Neural cell (in vitro differentiated cells): ENCODE measurements around the gene HOOK1. TPM values are rescaled to one million over a fixed set of nuclear protein-coding genes. Genes with fewer than 3 reads are reported as not detected.

Source experiments
- H2AFZ ChIP-seq: fragments of 200-600, 300-800 bp; sonication (generic), shearing (Covaris generic); 2 replicates; pipeline ENCODE4 v1.6.0; 2014; ENCODE audit warnings: low read depth, mild to moderate bottlenecking, antibody characterized with exemption, low read length, moderate library complexity
- H3F3A ChIP-seq: fragments of 200-600 bp; shearing (Covaris generic); 2 replicates; pipeline ENCODE4 v1.6.1; 2016; ENCODE audit warnings: mild to moderate bottlenecking, moderate library complexity, mixed read lengths, antibody characterized with exemption, low read length; ENCODE audit not compliant: insufficient read depth, poor library complexity, severe bottlenecking
- H3K27ac ChIP-seq: fragments of 200-600, 300-800 bp; sonication (generic), shearing (Covaris generic); 2 replicates; pipeline ENCODE4 v1.5.1; 2014; ENCODE audit warnings: mild to moderate bottlenecking, low read length, moderate library complexity
- H3K27me3 ChIP-seq: fragments of 300-800, 200-600 bp; sonication (generic), shearing (Covaris generic); 2 replicates; pipeline ENCODE4 v1.6.0; 2014; ENCODE audit warnings: mild to moderate bottlenecking, low read depth, low read length, moderate library complexity; ENCODE audit not compliant: insufficient read depth
- H3K36me3 ChIP-seq: fragments of 300-800, 200-600 bp; sonication (generic), shearing (Covaris generic); 2 replicates; pipeline ENCODE4 v1.5.1; 2014; ENCODE audit warnings: mild to moderate bottlenecking, antibody characterized with exemption, low read length, moderate library complexity; ENCODE audit not compliant: insufficient read depth
- H3K4me2 ChIP-seq: fragments of 300-800, 200-600 bp; sonication (generic), shearing (Covaris generic); 2 replicates; pipeline ENCODE4 v1.6.0; 2014; ENCODE audit warnings: mild to moderate bottlenecking, low read length
- H3K4me3 ChIP-seq: fragments of 300-800, 200-600 bp; sonication (generic), shearing (Covaris generic); 2 replicates; pipeline ENCODE4 v1.5.1; 2014; ENCODE audit warnings: mild to moderate bottlenecking, low read length, moderate library complexity
- H3K79me2 ChIP-seq: fragments of 200-600 bp; shearing (Covaris generic); replicated peaks from 2 replicates; pipeline ENCODE4 v1.6.0; 2014; ENCODE audit warnings: mild to moderate bottlenecking, low read length, moderate library complexity; ENCODE audit not compliant: insufficient read depth
- H3K9ac ChIP-seq: fragments of 300-800, 200-600 bp; sonication (generic), shearing (Covaris generic); 2 replicates; pipeline ENCODE4 v1.6.1; 2016; ENCODE audit warnings: mild to moderate bottlenecking, low read length, mixed read lengths
- H3K9me2 ChIP-seq: fragments of 200-600 bp; shearing (Covaris generic); 2 replicates; pipeline ENCODE4 v1.6.1; 2016; ENCODE audit warnings: mild to moderate bottlenecking, low read length, mixed read lengths; ENCODE audit not compliant: insufficient read depth
- H3K9me3 ChIP-seq: fragments of 200-600, 300-800 bp; sonication (generic), shearing (Covaris generic); 2 replicates; pipeline ENCODE4 v1.6.1; 2016; ENCODE audit warnings: mild to moderate bottlenecking, mixed run types, low read length, moderate library complexity, mixed read lengths
- H4K20me1 ChIP-seq: fragments of 200-600 bp; shearing (Covaris generic); 2 replicates; pipeline ENCODE4 v1.6.1; 2016; ENCODE audit warnings: mild to moderate bottlenecking, mixed run types; ENCODE audit not compliant: insufficient read depth
- CTCF ChIP-seq: fragments of 450-650 bp; IDR thresholded peaks from 2 replicates; pipeline ENCODE4 v1.5.1; 2014; ENCODE audit warnings: antibody characterized with exemption, mild to moderate bottlenecking, moderate library complexity; ENCODE audit not compliant: poor library complexity, severe bottlenecking
- EP300 ChIP-seq: fragments of 450-650 bp; conservative IDR thresholded peaks from 2 replicates; pipeline ENCODE4 v1.6.1; 2014; ENCODE audit warnings: antibody characterized with exemption, mild to moderate bottlenecking, moderate library complexity; ENCODE audit not compliant: poor library complexity, severe bottlenecking
- EZH2 ChIP-seq: fragments of 200-600, 300-800 bp; shearing (Covaris generic), sonication (generic); IDR thresholded peaks from 2 replicates; pipeline ENCODE4 v1.6.1; 2014; ENCODE audit warnings: antibody characterized with exemption, low read length, borderline replicate concordance, mild to moderate bottlenecking; ENCODE audit not compliant: insufficient read depth, poor library complexity, severe bottlenecking
- MXI1 ChIP-seq: fragments of 450-650 bp; conservative IDR thresholded peaks from 2 replicates; pipeline ENCODE4 v1.6.1; 2014; ENCODE audit warnings: antibody characterized with exemption, mild to moderate bottlenecking; ENCODE audit not compliant: poor library complexity, severe bottlenecking
- POLR2AphosphoS5 ChIP-seq: IDR thresholded peaks from 2 replicates; pipeline ENCODE4 v1.6.1; 2012
- RAD21 ChIP-seq: fragments of 450-650 bp; conservative IDR thresholded peaks from 2 replicates; pipeline ENCODE4 v1.6.1; 2014; ENCODE audit warnings: antibody characterized with exemption, mild to moderate bottlenecking, moderate library complexity
- REST ChIP-seq: IDR thresholded peaks from 2 replicates; pipeline ENCODE4 v1.6.1; 2012; ENCODE audit warnings: borderline replicate concordance
- SMC3 ChIP-seq: fragments of 450-650 bp; conservative IDR thresholded peaks from 2 replicates; pipeline ENCODE4 v1.6.1; 2014; ENCODE audit warnings: antibody characterized with exemption, mild to moderate bottlenecking, moderate library complexity; ENCODE audit not compliant: poor library complexity
- TAF1 ChIP-seq: IDR thresholded peaks from 2 replicates; pipeline ENCODE4 v1.6.1; 2012; ENCODE audit warnings: low read depth
- polyA minus RNA-seq: library from RNA; depleted of rRNA, polyadenylated mRNA; stranded (reverse); fragments of >200 nt; gene quantifications from 2 replicates; pipeline ENCODE4 v1.2.3, GENCODE V29; 2014
- polyA plus RNA-seq: library from polyadenylated mRNA; depleted of rRNA; stranded (reverse); fragments of >200 nt; gene quantifications from 2 replicates; pipeline ENCODE4 v1.2.3, GENCODE V29; 2014

Gene HOOK1
- polyA plus RNA-seq (25.5 and 27.5 TPM in 2 replicates), polyA minus RNA-seq (33.4 and 34.0 TPM in 2 replicates)

DNA sequence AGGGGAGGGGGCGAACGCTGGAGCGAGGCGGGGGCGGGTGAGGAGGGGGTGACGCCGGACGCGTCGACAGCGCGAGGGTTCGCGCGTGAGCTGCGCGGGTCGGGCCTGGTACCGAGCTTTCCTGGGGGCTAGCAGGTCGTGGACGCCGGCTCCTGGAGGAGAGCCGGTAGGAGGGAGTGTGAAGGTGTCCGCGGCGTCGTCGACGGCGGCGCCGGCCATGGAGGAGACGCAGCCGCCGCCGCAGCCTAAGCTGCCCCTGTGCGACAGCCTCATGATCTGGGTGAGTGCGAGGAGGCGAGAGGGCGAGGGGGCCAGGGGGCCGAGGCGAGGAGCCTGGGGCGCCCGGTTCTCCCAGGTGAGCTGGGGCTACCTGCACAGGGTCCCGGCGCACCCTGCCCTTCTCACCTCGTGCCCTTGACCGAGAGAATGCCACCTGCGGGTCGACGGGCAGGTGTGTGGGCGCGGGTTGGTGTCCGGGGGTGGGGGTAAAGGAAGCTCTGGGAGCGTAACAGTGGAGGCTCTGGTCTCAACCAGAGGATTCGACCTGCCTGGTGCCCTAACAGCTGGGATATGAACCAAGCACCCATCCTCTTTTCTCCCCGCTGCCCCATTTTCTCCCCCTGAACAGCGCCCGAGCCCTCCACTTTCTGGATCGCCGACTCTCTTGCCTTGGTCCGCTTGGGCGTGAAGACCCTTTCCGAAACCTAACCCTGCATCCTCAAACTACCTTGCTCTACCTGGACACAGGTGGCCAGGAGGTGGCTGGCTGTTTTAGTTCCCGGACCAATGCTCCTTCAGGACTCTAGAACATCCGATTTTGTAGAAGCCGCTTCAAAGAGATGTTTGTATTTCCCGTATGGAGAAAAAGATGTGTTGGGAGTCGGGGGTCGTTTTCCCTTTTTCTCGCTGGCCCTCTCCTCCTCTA, at the start of gene HOOK1:
TSS of gene HOOK1 (plus strand) at position 49 of the 925 bp plus-strand sequence. CDS start at position 218, 169 bp downstream.
- Histone ChIP-seq H3K27ac (peak within 1 kb of the TSS; percentile 64), H3K9ac (peak within 1 kb of the TSS; percentile 84), H3K9me2 (no peaks in the 10 kb centered on the region), H2AFZ (peak within 1 kb of the TSS; percentile 84), H3K4me3 (peak within 1 kb of the TSS; percentile 88), H3K4me2 (peak within 1 kb of the TSS; percentile 31), H4K20me1 (no peaks in the 10 kb centered on the region), H3K79me2 (no peaks in the 10 kb centered on the region), H3F3A (no peaks in the 10 kb centered on the region), H3K36me3 (no peaks in the 10 kb centered on the region), H3K27me3 (peaks cover 21% of the 10 kb centered on the region), H3K9me3 (no peaks in the 10 kb centered on the region)
- TF ChIP-seq EP300 (peak; percentile 24), SMC3 (no peak), REST (peak; percentile 80), MXI1 (peak; percentile 36), POLR2AphosphoS5 (peak; percentile 79), EZH2 (no peak), RAD21 (no peak), CTCF (no peak), TAF1 (no peak)

DNA sequence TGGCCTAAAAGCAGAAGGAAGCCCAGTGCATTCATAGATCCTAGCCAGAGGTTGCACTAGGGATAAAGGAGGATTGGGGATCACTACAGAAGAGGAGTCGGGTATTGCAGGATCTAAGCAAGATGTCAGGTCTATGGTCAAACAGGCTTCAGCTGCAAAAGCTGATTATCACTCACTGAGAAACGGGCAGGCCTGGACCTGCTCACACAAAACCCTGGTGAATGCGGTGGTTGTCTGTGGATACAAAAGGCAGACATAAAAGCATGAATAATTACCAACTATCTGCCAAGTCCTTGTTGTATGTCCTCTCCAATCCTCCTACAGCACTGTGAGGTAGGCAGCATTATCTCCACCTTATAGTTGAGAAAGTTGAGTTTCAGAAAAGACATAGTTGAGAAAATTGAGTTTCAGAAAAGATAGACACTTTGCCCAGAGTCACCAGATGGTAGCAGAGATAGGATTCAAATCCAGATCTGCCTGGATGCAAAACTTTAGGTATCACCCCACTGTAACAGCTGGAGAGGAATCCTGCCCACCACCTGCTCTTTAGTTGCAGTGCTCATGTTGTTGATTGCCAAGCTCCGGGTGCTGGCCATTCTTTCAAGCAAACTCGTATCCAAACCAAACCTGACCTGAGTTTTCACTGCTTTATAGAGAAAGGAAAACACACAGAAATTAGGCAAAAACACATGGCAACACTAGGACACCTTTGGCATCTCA, 49.6 kb upstream of the HOOK1 start:
- H3K27ac ChIP-seq: no peak overlapping the region
- H2AFZ ChIP-seq: no peak overlapping the region
- H4K20me1 ChIP-seq: no peaks in the 10 kb centered on the region
- no peaks in the 10 kb centered on the region for H3K9me3 ChIP-seq
- TF ChIP-seq MXI1 (no peak), EP300 (no peak), TAF1 (no peak), POLR2AphosphoS5 (no peak), SMC3 (no peak), REST (no peak), RAD21 (no peak), EZH2 (no peak), CTCF (no peak)
- no peaks in the 10 kb centered on the region for H3K79me2 ChIP-seq
- no peaks in the 10 kb centered on the region for H3K36me3 ChIP-seq
- no peak overlapping the region for H3K9ac ChIP-seq
- no peaks in the 10 kb centered on the region for H3K27me3 ChIP-seq
- H3F3A ChIP-seq: no peaks in the 10 kb centered on the region
- H3K9me2 ChIP-seq: no peaks in the 10 kb centered on the region
- no peak overlapping the region for H3K4me2 ChIP-seq
- H3K4me3 ChIP-seq: no peak overlapping the region
